Naive thymus-derived CD8-positive, alpha-beta T cell (primary cell): Measurements from ENCODE around the gene RIMKLB. TPM values are rescaled to one million over a fixed set of nuclear protein-coding genes. Genes with fewer than 3 reads are reported as not detected.
"Not testable (repeated sequence)": the region's sequence is repeated elsewhere in the genome, so short reads cannot be mapped to it uniquely, and the experiment has no call there.

ENCODE experiments used
- ATAC-seq, 2 donors: fragments of 150-1000 bp; cut with Tn5 transposase in 1 of 2; sonication (Bioruptor Pico), chemical (Tn5 transposase) in 1 of 2; 1 replicate in 1 of 2; 2 replicates in 1 of 2; pipeline ENCODE4 v1.10.0; 2021; ENCODE audit warnings: mild to moderate bottlenecking in 2 of 2, moderate library complexity in 2 of 2
- POLR2A ChIA-PET: fragments of 350-600 bp; sonication (Branson Sonifier 250); formaldehyde crosslinking; loops from one replicate; lab custom pipeline; 2021; ENCODE audit warnings: antibody characterized with exemption; lab: Charles Lee
- DNase-seq, 10 donors: peaks; one replicate each; pipeline versions ENCODE4 v3.0.0 to v3.0.0-alpha.2; 2020 to 2022
- H3K27ac Mint-ChIP-seq, 10 donors: one replicate each; pipeline ENCODE4 v1.8.0; 2020 to 2022; ENCODE audit warnings: mild to moderate bottlenecking in 10 of 10, mixed read lengths in 10 of 10, moderate library complexity in 4 of 10, inconsistent platforms in 1 of 10
- H3K27me3 Mint-ChIP-seq, 5 donors: one replicate each; pipeline ENCODE4 v1.8.0; 2021 to 2022; ENCODE audit warnings: mixed read lengths in 5 of 5
- H3K36me3 Mint-ChIP-seq, 3 donors: one replicate each; pipeline ENCODE4 v1.8.0; 2020 to 2022; ENCODE audit warnings: mixed read lengths in 3 of 3, mild to moderate bottlenecking in 2 of 3, inconsistent platforms in 1 of 3
- H3K4me1 Mint-ChIP-seq, 4 donors: one replicate each; pipeline ENCODE4 v1.8.0; 2021 to 2022; ENCODE audit warnings: mixed read lengths in 4 of 4
- H3K4me3 Mint-ChIP-seq, 10 donors: one replicate each; pipeline ENCODE4 v1.8.0; 2020 to 2022; ENCODE audit warnings: mild to moderate bottlenecking in 10 of 10, mixed read lengths in 10 of 10, moderate library complexity in 6 of 10, inconsistent platforms in 1 of 10
- H3K9me3 Mint-ChIP-seq, 9 donors: one replicate each; pipeline ENCODE4 v1.8.0; 2020 to 2022; ENCODE audit warnings: mixed read lengths in 9 of 9, mild to moderate bottlenecking in 3 of 9, inconsistent platforms in 1 of 9, moderate library complexity in 1 of 9
- polyA plus RNA-seq, 3 donors: library from polyadenylated mRNA; unstranded; fragments of 300-500 nt; fragmentation: Illumina TruSeq; gene quantifications; one replicate each; pipeline ENCODE4 v1.2.3, GENCODE V29; 2021
- total RNA-seq, 8 experiments: library from RNA in 2 of 8; stranded (reverse) in 2 of 8; gene quantifications; one replicate each; pipeline ENCODE4 v1.2.3 and lab custom pipeline; 2021 to 2026

RIMKLB gene
- total and polyA plus RNA-seq, 5 experiments from 2014 or later = 1.9 to 33.1 (median 4.5) TPM

DNA sequence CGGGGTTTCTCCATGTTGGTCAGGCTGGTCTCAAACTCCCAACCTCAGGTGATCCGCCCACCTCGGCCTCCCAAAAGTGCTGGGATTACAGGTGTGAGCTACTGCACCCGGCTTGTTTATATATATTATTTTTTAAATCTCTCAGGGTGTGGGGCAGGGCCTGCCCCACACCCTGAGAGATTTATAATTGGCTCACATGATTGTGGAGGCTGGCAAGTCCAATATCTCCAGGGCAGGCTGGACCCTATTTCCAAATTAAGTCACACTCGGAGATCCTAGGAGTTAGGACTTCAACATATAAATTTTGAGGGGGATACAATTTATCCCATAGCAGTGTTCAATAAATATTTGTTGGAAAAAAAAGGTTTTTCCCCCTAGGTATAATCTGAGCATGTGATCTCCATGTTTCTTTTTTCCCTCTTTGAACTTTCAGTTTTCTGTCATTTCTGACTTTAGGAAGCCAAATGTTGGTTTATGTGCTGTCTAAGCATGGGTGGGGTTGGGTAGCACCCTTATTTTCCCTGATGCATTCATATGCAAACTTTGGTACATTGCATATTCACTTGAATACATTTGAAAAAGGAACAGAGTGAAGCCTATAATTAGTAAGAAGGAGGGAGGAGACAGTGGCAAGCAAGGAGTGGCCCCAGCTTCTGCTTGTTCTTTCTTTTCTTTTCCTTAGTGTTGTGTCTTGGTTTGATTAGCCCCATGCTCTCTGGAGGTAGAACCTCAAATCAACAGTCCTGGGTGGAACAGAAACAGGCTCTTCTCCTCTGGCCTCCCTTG is 116.0 kb downstream of the RIMKLB start:
- DNase-seq = no peak
- peaks cover 0 to 6% (median 0%) of the 10 kb centered on the region in 4 donors for H3K4me1 Mint-ChIP-seq
- no peak for ATAC-seq
- H3K27me3 Mint-ChIP-seq = peaks cover 0 to 2% (median 0%) of the 10 kb centered on the region in 5 donors
- POLR2A ChIA-PET = no interaction called here
- no peak overlapping the region for H3K4me3 Mint-ChIP-seq
- H3K36me3 Mint-ChIP-seq = no peaks in the 10 kb centered on the region
- H3K27ac Mint-ChIP-seq = no peak overlapping the region
- no peaks in the 10 kb centered on the region for H3K9me3 Mint-ChIP-seq

DNA sequence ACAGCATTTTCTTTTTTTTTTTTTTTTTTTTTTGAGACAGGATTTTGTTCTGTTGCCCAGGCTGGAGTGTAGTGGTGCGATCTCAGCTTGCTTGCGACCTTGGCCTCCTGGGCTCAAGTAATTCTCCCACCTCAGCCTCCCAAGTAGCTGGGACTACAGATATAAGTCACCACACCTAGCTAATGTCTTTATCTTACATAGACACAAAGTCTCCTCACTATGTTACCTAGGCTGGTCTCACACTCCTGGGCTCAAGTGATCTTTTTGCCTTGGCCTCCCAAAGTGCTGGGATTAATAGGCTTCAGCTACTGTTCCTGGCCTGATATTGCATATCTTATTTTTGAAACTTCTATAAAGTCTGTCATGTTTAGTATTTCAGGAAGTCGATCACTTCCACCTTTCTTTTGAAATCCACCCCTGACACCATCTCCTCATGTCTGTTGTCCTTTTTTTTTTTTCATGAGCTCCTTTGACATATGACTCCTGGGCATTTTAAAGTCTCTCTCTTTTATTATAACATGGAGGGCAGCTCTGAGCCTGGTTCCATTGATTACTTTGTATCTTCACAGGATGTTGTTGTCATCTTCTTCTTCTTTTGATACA is 118.8 kb downstream of the RIMKLB start:
- Mint-ChIP-seq H3K4me3 (no peak overlapping the region), H3K36me3 (no peaks in the 10 kb centered on the region), H3K27me3 (no peaks in the 10 kb centered on the region), H3K27ac (no peak overlapping the region), H3K4me1 (peaks cover 0 to 6% (median 0%) of the 10 kb centered on the region in 4 donors), H3K9me3 (no peaks in the 10 kb centered on the region)
- ATAC-seq (no peak), DNase-seq (no peak)
- POLR2A ChIA-PET = no interaction called here

DNA sequence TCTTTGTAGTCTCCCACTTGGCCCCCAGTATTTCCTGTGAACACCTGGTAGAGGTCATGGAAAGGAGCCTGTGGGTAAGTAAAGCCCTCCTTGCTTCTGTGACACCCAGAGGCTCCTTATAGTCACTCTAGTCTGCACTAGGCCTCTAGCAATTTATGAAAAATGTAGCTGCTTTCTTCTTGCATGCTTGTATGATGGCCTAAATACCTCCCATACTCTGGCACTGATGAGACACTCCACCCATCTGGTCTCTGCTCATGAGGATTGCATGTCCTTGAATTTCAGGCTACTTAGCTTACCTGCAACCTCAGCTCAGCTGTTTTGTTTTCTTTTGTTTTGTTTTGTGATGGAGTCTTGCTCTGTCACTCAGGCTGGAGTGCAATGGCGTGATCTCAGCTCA is 120.1 kb downstream of the RIMKLB start:
- POLR2A ChIA-PET = no interaction called here
- H3K4me3 Mint-ChIP-seq = no peak overlapping the region
- no peak for ATAC-seq
- no peak overlapping the region for H3K27ac Mint-ChIP-seq
- no peaks in the 10 kb centered on the region for H3K36me3 Mint-ChIP-seq
- H3K9me3 Mint-ChIP-seq = no peaks in the 10 kb centered on the region
- peaks cover 0 to 6% (median 0%) of the 10 kb centered on the region in 4 donors for H3K4me1 Mint-ChIP-seq
- no peak for DNase-seq
- no peaks in the 10 kb centered on the region for H3K27me3 Mint-ChIP-seq

DNA sequence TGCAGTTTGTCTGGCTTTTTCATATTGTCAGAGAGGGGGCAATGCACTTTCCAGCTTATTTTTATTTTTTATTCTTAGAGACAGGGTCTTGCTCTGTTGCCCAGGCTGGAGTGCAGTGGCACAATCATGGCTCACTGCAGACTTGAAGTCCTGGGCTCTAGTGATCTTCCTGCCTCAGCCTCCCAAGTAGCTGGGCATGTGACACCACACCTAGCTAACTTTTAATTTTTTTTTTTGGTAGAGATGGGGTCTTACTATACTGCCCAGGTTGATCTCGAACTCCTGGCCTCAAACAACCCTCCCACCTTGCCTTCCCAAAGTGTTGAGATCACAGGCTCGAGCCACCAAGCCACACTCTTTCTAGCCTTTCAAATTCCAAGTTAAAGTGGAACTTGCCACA is 120.7 kb downstream of the RIMKLB start:
- no peaks in the 10 kb centered on the region for H3K36me3 Mint-ChIP-seq
- H3K27ac Mint-ChIP-seq = no peak overlapping the region
- H3K4me1 Mint-ChIP-seq = peaks cover 0 to 6% (median 0%) of the 10 kb centered on the region in 4 donors
- H3K27me3 Mint-ChIP-seq = no peaks in the 10 kb centered on the region
- POLR2A ChIA-PET = no interaction called here
- H3K4me3 Mint-ChIP-seq = no peak overlapping the region
- no peak for ATAC-seq
- DNase-seq = no peak
- no peaks in the 10 kb centered on the region for H3K9me3 Mint-ChIP-seq

DNA sequence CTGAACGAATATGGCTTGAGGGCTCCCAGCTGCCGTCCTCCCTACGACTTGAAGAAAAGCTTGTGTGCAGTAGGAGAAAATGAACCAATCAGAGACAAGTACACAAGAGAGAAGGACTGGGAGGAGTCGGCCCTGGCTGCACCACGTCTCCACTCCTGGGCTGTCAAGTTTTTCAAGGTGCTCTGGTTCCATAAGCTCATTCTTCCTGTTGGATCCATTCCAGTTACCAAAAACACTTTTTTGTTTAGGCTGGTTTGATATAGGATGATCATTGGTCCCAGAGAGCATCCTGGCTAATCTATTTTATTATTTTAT is 121.8 kb downstream of the RIMKLB start:
- Mint-ChIP-seq H3K27ac (no peak overlapping the region), H3K27me3 (peaks cover 0 to 1% (median 0%) of the 10 kb centered on the region in 5 donors), H3K4me3 (no peak overlapping the region), H3K4me1 (no peaks in the 10 kb centered on the region), H3K9me3 (no peaks in the 10 kb centered on the region), H3K36me3 (no peaks in the 10 kb centered on the region)
- no peak for ATAC-seq
- POLR2A ChIA-PET = no interaction called here
- no peak for DNase-seq

DNA sequence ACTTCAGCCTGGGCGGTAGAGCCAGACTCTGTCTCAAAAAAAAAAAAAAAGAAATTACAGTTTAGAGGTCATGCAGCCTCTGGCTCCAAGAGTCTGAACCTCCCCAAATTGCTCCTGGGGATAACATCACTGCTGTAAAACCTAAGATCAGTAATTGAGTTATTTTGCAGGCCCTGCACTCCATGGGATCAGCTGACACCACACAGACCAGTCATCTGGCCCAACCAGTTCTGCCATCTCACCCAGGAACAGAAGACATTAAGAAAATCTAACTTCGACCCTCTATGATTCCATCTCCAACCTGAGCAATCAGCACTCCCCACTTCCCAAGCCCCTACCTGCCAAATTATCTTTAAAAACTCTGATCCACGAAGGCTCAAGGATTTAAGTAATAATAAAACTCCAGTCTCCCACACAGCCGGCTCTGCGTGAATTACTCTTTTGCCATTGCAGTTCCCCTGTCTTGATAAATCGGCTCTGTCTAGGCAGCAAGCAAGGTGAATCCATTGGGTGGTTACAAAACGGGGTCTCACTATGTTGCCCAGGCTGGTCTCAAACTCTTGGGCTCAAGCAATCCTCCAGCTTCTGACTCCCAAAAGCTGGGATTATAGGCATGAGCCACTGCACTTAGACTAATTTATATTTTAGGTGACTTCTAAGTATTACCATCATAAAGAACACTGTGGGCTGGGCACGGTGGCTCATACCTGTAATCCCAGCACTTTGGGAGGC is 123.1 kb downstream of the RIMKLB start:
- H3K36me3 Mint-ChIP-seq, H3K4me3 Mint-ChIP-seq, ATAC-seq, H3K27ac Mint-ChIP-seq, DNase-seq, H3K9me3 Mint-ChIP-seq, H3K4me1 Mint-ChIP-seq, POLR2A ChIA-PET, H3K27me3 Mint-ChIP-seq: not testable (repeated sequence)

DNA sequence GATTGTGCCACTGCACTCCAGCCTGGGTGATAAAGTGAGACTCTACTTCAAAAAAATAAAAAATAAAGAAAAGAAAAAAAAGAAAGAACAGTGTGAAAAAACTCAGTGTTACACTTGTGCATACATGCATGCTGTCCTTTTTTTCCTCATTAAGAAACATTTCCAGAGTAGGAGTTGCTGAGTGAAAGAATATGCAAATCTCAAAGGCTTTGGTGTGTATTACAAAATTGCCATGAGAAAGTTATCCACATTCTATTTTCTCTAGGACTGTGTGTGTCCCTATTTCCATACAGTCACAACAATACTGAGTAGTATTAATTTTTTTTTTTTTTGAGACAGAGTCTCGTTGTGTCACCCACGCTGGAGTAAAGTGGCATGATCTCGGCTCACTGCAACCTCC is 123.8 kb downstream of the RIMKLB start:
- no peaks in the 10 kb centered on the region for H3K36me3 Mint-ChIP-seq
- no peak overlapping the region for H3K27ac Mint-ChIP-seq
- ATAC-seq = no peak
- H3K27me3 Mint-ChIP-seq = peaks cover 0 to 5% (median 0%) of the 10 kb centered on the region in 5 donors
- H3K4me1 Mint-ChIP-seq = no peaks in the 10 kb centered on the region
- H3K9me3 Mint-ChIP-seq = peaks cover 0 to 3% (median 0%) of the 10 kb centered on the region in 9 donors
- POLR2A ChIA-PET = no interaction called here
- no peak overlapping the region for H3K4me3 Mint-ChIP-seq
- no peak for DNase-seq

DNA sequence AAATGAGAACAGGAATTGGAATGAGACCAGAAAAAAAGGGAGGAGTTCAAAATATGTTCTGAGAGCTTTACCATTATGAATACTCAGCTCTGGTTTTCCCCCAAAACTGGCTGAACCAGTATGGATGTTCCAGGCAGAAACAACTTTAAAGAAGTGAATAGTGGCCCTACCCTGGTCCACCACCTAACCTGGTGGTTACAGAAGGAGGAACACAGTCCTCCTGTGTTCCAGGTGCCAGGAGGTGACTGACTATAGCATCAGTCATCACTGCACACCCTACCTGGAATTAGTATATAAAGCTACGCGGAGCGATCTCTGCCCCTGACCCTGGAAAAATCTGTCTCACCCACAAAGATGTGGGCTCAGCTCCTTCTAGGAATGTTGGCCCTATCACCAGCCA is 124.5 kb downstream of the RIMKLB start, which contains the start of gene A2ML1:
TSS of gene A2ML1 (plus strand) at position 324 of the 400 bp plus-strand sequence. CDS start at position 355, 31 bp downstream.
- Mint-ChIP-seq H3K27me3 (peaks cover 0 to 5% (median 0%) of the 10 kb centered on the region in 5 donors), H3K27ac (no peak within 1 kb of the TSS), H3K36me3 (peaks cover 0 to 2% (median 0%) of the 10 kb centered on the region in 3 donors), H3K9me3 (peaks cover 0 to 9% (median 0%) of the 10 kb centered on the region in 9 donors), H3K4me1 (no peaks in the 10 kb centered on the region), H3K4me3 (no peak within 1 kb of the TSS)
- no peak for DNase-seq
- POLR2A ChIA-PET = no interaction called here
- ATAC-seq = no peak

DNA sequence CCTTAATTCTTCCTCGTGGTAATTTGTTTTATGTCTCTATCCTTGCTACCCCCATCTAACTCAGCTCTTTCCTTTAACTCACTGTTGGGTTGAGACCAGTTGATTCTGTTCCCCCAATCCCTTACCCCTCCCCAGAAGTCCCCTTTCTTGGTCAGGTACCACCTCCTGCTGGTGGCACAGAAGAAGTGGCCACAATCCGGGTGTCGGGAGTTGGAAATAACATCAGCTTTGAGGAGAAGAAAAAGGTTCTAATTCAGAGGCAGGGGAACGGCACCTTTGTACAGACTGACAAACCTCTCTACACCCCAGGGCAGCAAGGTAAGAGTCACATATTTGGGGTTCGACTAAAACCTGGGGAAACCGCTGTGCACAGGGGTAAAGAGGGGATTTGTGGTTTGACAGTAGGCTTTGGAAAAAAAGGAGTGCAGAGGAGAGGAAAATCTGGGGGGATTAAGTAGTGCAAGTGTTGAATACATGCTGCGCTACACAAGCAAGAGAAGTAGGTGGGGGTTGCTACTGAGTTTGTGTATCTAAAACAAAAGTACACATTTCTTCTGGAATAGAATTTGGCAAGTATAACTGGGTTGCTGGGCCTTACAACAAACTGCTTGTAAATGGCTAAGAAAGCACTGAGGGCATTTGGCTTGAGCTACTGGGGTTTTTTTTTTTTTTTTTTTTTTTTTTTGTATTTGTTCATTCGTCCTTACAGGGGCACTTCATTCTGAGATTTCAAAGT is 125.9 kb downstream of the RIMKLB start:
- ATAC-seq = no peak
- Mint-ChIP-seq H3K27ac (no peak overlapping the region), H3K36me3 (peaks cover 0 to 4% (median 0%) of the 10 kb centered on the region in 3 donors), H3K4me1 (no peaks in the 10 kb centered on the region), H3K4me3 (no peak overlapping the region), H3K9me3 (peaks cover 0 to 9% (median 0%) of the 10 kb centered on the region in 9 donors), H3K27me3 (peaks cover 0 to 9% (median 3%) of the 10 kb centered on the region in 5 donors)
- POLR2A ChIA-PET = no interaction called here
- peak in 1 of 10 donors; percentile 2 for DNase-seq

DNA sequence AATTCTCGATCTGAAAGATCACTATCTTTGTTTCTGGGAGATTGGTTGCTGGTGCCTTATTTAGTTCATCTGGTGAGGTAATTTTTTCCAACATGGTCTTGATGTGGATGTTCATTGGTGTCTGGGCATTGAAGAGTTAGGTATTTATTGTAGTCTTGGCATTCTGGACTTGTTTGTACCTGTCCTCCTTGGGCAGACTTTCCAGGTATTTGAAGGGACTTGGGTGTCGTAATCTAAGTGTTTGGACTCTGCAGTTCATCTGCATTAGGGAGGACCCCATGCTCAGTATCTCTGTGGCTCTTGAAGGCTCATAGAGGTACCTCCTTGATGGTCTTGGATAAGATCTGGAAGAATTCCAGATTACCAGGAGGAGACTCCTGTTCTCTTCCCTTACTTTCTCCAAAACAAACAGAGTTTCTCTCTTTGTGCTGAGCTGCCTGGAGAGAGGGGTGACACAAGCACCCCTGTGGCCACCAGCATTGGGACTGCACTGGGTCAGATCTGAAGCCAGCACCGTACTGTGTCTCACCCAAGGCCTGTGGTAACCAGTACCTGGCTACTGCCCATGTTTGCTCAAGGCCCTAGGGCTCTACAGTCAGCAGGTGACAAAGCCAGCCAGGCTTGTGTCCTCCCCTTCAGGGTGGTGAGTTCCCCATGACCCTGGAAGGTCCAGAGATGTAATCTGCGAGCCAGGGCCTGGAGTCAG is 129.9 kb downstream of the RIMKLB start:
- Mint-ChIP-seq H3K36me3 (peaks cover 0 to 4% (median 0%) of the 10 kb centered on the region in 3 donors), H3K9me3 (peaks cover 0 to 9% (median 0%) of the 10 kb centered on the region in 9 donors), H3K4me3 (no peak overlapping the region), H3K27me3 (peaks cover 0 to 9% (median 9%) of the 10 kb centered on the region in 5 donors), H3K27ac (no peak overlapping the region), H3K4me1 (no peaks in the 10 kb centered on the region)
- POLR2A ChIA-PET = no interaction called here
- DNase-seq (no peak), ATAC-seq (no peak)

DNA sequence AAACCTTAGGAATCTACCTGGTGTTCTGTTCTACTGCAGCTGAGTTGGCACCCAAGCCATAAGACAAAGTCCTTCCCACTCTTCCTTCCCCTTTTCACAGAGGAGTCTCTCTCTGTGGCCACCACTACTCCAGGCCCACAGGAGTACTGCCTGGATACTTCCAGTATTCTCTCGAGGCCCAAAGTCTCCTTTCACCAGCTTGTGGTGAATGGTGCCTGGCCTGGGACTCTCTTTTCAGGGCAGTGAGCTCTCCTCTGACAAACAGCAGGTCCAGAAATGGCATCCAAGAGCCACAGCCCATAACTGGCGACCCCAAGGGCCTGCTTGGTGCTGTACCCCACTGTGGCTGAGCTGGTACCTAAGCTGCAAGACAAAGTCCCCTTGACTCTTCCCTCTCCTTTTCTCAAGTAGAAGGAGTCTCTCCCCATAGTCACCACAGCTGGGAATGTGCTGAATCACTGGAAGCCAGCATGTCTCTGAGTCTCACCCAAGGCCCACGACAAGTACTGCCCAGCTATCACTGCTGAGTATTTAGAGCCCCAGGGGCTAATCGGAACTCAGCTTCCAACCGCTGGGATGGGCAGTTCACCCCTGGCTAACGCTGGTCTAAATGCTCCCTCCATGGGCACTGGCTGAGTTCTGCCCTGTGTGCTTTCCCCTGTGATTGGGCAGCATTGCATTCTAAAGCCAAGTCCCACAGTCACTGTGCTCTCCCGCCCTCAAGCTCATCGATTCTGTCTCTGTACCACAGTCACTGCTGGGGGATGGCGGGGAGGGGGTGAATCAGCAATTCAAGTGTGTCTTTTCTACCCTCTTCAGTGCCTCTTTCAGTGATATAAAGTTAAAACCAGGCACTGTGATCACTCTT is 130.7 kb downstream of the RIMKLB start:
- POLR2A ChIA-PET = no interaction called here
- DNase-seq (no peak), ATAC-seq (no peak)
- Mint-ChIP-seq H3K36me3 (peaks cover 0 to 4% (median 0%) of the 10 kb centered on the region in 3 donors), H3K4me1 (no peaks in the 10 kb centered on the region), H3K27ac (no peak overlapping the region), H3K27me3 (peaks cover 0 to 9% (median 9%) of the 10 kb centered on the region in 5 donors), H3K4me3 (no peak overlapping the region), H3K9me3 (peaks cover 0 to 9% (median 0%) of the 10 kb centered on the region in 9 donors)
